ENCODE measurements around the gene DIS3L2.
"Not testable (repeated sequence)": the region's sequence is repeated elsewhere in the genome, so short reads cannot be mapped to it uniquely, and the experiment has no call there.

DIS3L2 gene

DNA sequence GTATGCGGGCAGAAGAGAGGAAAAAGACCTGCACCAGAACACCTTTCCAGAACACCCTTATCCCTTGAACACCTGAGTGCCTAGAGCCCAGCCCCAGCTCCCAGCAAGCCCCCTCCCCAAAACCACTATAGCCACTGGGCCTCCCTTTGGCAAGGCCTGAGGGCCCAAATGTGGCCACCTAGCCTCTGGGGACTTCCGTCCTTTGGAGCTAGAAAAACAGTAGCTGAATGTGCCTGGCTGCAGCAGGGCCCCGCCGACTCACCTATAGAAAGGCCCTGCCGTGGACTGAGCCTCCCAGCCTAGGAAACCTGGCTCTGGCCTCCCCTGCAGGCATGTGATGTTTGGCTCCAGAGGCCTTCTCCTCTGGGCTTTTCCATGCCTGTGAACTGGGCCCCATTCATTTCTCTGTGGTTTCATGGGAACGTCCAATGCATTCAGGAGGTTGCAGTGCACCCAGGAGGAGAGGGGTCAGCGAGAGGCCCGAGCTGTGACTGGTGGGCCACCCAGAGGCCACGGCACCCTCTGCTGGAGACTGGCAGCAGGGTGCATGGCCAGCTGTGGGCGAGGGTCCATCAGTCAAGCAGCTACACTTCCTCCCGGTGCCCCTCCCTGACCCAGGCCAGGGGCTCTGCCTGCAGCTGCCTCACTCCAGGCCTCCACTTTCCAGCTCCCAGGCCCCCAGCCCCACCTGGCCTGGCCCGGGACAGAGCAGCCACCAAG is 401.7 kb downstream of the DIS3L2 start:
- not testable (repeated sequence) for DNase-seq

DNA sequence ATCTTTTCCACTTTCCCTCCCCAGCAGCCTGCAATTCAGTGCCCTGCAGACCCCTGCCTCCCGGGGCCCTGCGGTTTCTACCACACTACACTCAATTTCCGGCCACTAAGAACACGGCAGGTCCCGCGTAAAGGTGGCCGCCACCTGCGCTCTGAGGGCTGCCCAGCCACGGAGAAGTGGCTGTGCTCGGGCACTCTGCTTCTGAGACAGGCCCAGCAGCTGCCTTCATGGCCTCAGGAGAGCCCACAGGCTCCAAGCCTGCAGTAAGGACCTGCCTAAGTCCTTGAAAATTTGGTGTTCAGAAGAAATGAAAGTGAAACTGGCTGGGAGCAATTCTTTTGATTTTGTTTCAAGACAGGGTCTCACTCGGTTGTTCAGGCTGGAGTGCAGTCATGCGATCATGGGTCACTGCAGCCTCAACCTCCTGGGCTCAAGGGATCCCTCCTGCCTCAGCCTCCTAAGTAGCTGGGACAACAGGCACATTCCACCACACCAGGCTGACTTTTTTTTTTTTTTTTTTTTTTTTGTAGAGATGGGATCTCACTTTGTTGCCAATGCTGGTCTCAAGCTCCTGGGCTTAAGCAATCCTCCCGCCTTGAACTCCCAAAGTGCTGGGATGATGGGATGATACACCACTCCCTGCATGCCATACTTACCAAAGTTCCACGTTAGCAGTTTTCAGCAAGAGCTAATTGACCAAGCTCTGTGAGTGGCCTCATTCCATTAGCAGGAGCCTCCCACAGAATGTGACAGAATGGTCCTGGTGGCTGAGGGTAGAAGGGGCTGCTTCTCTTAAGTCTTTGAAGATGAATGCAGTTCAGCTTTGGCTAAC is 402.5 kb downstream of the DIS3L2 start:
- no peak for DNase-seq

DNA sequence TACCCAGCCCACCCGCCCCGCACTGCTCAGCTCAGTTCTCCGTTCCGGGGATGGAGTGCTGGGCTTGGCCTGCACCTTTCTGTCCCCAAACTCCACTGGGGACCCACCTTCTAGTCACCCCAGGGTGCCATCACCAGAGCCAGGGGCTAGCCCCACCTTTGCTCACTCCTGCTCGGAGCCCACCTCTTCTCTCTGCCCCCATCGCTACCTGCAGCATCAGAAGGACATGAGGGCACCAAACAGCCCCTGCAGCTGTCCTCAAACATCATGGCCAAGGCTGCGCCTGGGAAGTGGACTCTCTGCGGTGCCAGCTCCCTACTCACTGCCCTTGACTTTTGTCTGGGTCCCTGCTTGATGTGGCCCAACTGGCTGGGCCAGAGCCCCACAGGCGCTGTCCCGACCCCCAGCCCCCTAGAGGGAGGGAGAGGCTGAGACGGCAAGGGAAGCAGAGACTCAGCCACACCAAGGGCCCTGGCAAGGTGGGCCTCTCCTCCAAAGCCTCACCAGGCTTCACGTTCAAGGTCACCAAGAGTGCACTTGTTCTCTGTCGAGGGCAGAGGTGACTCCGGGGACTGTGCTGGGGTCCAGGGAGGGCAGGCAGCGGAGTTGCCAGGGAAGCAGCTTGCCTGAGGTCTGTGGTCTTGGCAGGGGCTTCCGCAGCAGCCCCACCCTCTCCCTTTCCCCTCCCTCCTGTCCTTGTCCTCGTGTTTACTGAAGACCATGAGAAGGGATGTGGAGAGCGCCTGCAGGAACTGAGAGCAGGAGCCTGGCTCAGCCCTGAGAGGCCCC is 403.5 kb downstream of the DIS3L2 start:
- not testable (repeated sequence) for DNase-seq

DNA sequence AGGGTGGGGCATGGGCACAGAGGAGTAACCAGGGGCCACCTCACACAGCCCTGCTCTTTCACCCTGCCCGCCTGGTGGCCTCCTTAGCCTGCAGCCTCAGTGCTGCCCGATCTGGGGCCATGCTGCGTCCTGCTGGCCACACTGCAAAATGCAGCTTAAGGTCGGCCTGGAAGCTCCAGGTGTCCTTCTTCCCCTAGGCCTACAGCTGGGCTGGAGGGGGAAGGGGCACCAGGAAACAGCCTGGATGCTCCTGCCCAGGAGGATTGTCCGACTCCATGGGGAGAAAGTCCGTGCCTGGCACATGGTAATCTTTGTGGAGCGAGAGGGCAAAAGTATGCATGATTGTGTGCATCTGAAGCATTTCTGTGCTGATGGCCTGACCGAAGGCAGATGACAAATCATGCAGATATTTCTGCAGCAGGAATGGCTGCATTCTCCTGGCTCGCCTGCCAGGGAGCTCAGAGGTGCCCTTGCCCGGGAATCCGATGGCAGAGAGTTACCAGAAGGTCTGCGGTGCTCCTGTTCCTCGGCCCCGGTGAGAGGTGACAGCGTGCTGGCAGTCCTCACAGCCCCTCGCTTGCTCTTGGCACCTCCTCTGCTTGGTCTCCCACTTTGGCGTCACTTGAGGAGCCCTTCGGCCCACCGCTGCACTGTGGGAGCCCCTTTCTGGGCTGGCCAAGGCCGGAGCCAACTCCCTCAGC is 404.3 kb downstream of the DIS3L2 start:
- DNase-seq, result no peak

DNA sequence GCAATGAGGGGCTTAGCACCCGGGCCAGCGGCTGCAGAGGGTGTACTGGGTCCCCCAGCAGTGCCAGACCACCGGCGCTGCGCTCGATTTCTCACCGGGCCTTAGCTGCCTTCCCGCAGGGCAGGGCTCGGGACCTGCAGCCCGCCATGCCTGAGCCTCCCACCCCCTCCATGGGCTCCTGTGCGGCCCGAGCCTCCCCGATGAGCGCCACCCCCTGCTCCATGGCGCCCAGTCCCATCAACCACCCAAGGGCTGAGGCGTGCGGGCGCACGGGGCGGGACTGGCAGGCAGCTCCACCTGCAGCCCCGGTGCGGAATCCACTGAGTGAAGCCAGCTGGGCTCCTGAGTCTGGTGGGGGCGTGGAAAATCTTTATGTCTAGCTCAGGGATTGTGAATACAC is 404.9 kb downstream of the DIS3L2 start:
- not testable (repeated sequence) for DNase-seq

- DNase-seq, result no peak
These were observed 405.5 kb downstream of the DIS3L2 start for GRCh38 chr2:232367016-232367415.

- no peak for DNase-seq
These were observed 406.2 kb downstream of the DIS3L2 start for GRCh38 chr2:232367591-232368233.

DNA sequence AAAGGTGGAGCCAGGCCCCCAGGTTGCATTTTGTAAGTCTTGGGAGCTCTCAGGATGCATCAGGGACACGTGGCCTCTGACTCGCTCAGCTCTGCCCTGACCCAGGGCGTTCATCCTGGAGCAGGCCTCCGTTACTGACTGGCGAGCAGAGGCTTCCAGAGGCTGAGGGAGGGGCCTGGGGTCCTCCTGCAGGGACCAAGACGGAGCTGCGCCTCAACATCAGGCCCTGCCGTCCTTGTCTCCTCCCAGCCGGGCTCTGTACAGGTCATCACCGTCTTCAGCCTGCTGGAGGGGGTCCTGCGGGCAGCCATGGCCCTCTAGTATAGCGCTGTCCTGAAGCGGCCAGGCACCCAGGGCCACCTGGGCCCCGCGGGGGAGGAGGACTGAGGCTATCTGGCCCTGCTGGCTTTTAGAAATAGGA is 406.8 kb downstream of the DIS3L2 start:
- no peak for DNase-seq

- no peak for DNase-seq
These were observed 407.8 kb downstream of the DIS3L2 start for GRCh38 chr2:232369126-232369951.

- not testable (repeated sequence) for DNase-seq
These were observed 408.5 kb downstream of the DIS3L2 start for GRCh38 chr2:232370007-232370406.

GRCh38 chr2:232372231-232373208 is 411.0 kb downstream of the DIS3L2 start:
- DNase-seq, result no peak

- DNase-seq, result no peak
These were observed 412.8 kb downstream of the DIS3L2 start for GRCh38 chr2:232374356-232374755.

GRCh38 chr2:232375164-232375563 is 413.7 kb downstream of the DIS3L2 start:
- no peak for DNase-seq

DNA sequence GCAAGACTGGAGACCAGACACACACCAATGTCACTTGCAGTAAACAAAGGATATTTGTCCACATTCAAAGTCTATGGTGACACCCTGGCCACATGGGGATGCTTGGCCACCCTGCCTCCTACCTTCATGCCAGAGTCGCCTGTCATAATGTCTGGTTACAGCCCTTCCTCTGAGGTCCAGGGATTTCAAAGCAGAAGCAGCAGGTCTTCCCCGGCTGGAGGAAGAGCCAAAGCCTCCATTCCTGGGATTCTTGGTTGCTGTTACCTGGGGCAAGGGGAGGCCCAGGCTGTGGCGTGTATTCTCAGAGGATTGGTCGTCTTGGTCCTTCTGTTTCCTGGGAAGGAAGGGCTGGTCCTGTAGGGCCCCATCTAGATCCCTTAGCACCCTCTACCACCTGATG is 414.7 kb downstream of the DIS3L2 start:
- DNase-seq, result no peak

DNA sequence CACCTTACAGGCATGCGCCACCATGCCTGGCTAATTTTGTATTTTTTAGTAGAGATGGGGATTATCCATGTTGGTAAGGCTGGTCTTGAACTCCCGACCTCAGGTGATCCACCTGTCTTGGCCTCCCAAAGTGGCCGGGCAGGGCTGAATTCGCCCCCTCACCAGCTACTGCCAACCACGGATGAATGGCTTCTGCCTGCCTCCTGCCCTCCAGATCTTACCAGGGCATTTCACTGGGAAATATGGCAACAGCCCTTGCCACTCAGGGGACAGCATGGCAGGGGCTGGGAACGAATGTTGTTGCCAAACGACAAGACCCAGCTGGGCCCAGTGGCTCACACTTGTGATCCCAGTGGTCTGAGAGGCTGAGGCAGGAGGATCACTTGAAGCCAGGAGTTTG is 415.2 kb downstream of the DIS3L2 start:
- DNase-seq, result no peak

- DNase-seq, result no peak
These were observed 415.8 kb downstream of the DIS3L2 start for GRCh38 chr2:232377319-232377718.

DNA sequence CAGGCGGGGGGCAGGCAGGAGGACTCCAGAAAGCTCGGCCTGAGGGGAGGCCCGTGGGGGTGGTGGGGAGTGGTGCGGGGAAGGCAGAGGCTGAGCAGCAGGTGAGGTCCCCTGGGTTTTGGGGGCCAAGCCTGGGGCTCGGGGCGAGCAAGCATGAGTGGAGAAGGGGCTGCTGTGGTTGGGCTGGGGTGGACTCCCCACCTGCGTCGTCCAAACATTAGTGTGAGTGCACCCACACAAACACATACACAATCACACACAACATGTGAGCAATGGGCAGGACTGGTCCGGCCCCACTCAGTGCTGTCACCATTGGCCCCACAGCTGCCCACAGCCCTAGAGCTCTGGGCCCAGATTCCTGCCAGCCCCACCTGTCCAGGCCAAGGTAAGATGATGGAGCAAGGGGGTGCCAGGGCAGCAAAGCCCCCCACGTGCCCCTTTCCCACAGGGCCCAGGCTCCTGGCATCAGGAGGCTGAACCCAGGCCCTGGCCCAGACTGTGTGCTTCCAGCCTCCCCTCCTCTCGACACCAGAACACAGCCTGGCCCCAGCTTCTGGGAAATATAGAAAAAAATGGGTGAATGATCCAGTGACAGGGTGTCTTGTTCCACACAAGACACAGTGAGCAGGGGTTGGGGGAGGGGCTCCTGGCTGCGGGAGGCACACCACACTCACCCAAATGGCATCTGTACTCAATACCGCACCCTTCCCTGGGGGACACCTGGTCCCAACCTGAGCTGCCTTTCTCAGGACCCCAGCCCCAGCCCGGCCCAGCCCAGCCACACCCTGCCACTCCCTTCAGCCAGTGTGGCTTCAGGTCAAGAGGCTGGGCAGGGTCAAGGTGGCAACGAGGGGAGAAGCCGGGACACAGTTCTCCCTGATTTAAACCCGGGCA is 416.6 kb downstream of the DIS3L2 start:
- no peak for DNase-seq

GRCh38 chr2:232378735-232379151 is 417.2 kb downstream of the DIS3L2 start, which contains the start of gene ALPP:
ALPP (plus strand) TSS chr2:232378751; CDS start chr2:232378803, 52 bp downstream.
- not testable (repeated sequence) for DNase-seq
